ENCODE data around the gene KRT81. TPM values are rescaled to one million over a fixed set of nuclear protein-coding genes. Genes with fewer than 3 reads are reported as not detected.

KRT81 gene
- total RNA-seq, 2 donors from 2014 or later: not detected

DNA sequence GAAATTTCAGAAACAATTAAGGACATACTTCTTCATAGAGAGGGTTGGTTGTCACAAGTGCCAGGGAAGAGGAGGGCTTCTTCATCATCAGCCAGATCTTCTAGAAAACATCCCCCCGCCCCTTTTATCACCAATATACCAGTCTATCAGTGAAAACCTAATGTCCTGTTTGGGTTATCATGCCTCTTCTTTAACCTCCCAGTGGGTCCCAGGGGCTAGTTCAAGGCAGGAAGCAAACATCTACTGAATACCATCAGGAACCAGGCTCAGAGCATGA is 30.2 kb downstream of the KRT81 start:
- no peak overlapping the region for H3K4me3 Mint-ChIP-seq
- Histone ChIP-seq H3K36me3 (ENCODE audit: control insufficient read depth, insufficient read depth, low read length) (no peaks in the 10 kb centered on the region), H3K9ac (ENCODE audit: extremely low read depth, low read length, poor library complexity, severe bottlenecking) (no peak overlapping the region), H3K4me1 (ENCODE audit: control insufficient read depth, insufficient read depth, low read length) (no peaks in the 10 kb centered on the region), H3K27ac (ENCODE audit: low read depth, low read length) (no peak overlapping the region), H3K27me3 (ENCODE audit: control insufficient read depth, insufficient read depth, low read length, poor library complexity, severe bottlenecking) (peaks cover 54% of the 10 kb centered on the region), H3K4me3 (ENCODE audit: low read length) (no peak overlapping the region), H3K9me3 (ENCODE audit: control insufficient read depth, low read length) (peaks cover 44% of the 10 kb centered on the region)
- no peaks in the 10 kb centered on the region for H3K4me1 Mint-ChIP-seq
- peaks cover 59% of the 10 kb centered on the region for H3K27me3 Mint-ChIP-seq (ENCODE audit: insufficient read depth)
- no peaks in the 10 kb centered on the region for H3K36me3 Mint-ChIP-seq (ENCODE audit: low read depth)
- DNase-seq: no peak
- H3K9me3 Mint-ChIP-seq: peaks cover 38% of the 10 kb centered on the region
- TF ChIP-seq, protein P1, sequence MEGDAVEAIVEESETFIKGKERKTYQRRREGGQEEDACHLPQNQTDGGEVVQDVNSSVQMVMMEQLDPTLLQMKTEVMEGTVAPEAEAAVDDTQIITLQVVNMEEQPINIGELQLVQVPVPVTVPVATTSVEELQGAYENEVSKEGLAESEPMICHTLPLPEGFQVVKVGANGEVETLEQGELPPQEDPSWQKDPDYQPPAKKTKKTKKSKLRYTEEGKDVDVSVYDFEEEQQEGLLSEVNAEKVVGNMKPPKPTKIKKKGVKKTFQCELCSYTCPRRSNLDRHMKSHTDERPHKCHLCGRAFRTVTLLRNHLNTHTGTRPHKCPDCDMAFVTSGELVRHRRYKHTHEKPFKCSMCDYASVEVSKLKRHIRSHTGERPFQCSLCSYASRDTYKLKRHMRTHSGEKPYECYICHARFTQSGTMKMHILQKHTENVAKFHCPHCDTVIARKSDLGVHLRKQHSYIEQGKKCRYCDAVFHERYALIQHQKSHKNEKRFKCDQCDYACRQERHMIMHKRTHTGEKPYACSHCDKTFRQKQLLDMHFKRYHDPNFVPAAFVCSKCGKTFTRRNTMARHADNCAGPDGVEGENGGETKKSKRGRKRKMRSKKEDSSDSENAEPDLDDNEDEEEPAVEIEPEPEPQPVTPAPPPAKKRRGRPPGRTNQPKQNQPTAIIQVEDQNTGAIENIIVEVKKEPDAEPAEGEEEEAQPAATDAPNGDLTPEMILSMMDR (conservative IDR thresholded peaks at IDR 0.05): no peak
- no peak overlapping the region for H3K27ac Mint-ChIP-seq
- 90% methylated on average over 1 of the region's 1 CpG; no CpG with 5 or more reads in 1 of the 2 experiments for WGBS, 2 experiments (ENCODE audit: insufficient coverage in 1 of 2, insufficient read length in 1 of 2)

DNA sequence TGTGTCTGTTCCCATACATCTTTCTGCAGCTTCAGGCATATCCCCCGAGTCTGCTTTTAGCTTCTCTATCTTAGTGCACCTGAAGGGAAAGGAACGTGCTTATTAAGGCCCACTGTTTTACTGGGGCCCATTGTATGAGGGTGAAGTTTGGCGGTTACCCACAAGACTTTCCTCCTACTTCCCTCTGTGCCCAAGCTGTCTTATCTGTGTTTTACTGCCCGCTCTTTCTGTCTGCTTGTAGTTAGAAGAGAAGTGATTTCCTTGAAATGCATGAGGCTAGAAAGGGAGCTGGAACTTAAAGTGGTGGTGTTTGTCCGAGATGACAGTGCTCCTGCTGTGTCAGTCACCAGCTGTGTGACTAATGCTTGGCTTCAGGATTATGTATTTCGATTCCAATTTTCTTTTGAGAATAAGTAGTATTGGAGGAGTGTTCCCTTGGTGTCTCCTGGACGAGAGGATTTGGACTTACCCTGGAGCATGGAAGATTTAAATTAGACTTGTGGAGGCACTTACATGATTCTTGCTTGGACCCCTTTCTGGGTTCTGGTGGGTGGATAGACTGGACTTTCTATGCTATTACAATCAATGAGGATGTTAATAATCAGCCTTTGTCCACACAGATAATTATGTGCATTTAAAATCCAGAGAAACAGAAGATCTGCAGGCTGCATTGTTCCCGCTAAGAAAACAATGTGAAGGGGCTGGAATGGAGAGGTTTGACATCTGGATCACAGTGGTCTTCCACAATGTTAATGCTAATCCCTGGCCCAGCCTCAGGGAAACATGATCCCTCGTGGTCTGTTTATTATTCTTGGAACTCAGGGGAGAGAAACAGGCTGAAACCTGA is 30.8 kb downstream of the KRT81 start:
- peaks cover 60% of the 10 kb centered on the region for H3K27me3 ChIP-seq (ENCODE audit: control insufficient read depth, insufficient read depth, low read length, poor library complexity, severe bottlenecking)
- Mint-ChIP-seq H3K27me3 (ENCODE audit: insufficient read depth) (peaks cover 65% of the 10 kb centered on the region), H3K36me3 (ENCODE audit: low read depth) (no peaks in the 10 kb centered on the region), H3K9me3 (peaks cover 38% of the 10 kb centered on the region), H3K27ac (no peak overlapping the region), H3K4me3 (no peak overlapping the region), H3K4me1 (no peaks in the 10 kb centered on the region)
- no peak overlapping the region for H3K4me3 ChIP-seq (ENCODE audit: low read length)
- peaks cover 44% of the 10 kb centered on the region for H3K9me3 ChIP-seq (ENCODE audit: control insufficient read depth, low read length)
- H3K36me3 ChIP-seq (ENCODE audit: control insufficient read depth, insufficient read depth, low read length): no peaks in the 10 kb centered on the region
- DNase-seq: no peak
- TF ChIP-seq, protein P1 (conservative IDR thresholded peaks at IDR 0.05): no peak
- no peak overlapping the region for H3K27ac ChIP-seq (ENCODE audit: low read depth, low read length)
- WGBS, 2 experiments (ENCODE audit: insufficient coverage in 1 of 2, insufficient read length in 1 of 2): 80 to 83% methylated on average over 5 to 8 of the region's 9 CpGs
- H3K9ac ChIP-seq (ENCODE audit: extremely low read depth, low read length, poor library complexity, severe bottlenecking): no peak overlapping the region
- no peaks in the 10 kb centered on the region for H3K4me1 ChIP-seq (ENCODE audit: control insufficient read depth, insufficient read depth, low read length)

DNA sequence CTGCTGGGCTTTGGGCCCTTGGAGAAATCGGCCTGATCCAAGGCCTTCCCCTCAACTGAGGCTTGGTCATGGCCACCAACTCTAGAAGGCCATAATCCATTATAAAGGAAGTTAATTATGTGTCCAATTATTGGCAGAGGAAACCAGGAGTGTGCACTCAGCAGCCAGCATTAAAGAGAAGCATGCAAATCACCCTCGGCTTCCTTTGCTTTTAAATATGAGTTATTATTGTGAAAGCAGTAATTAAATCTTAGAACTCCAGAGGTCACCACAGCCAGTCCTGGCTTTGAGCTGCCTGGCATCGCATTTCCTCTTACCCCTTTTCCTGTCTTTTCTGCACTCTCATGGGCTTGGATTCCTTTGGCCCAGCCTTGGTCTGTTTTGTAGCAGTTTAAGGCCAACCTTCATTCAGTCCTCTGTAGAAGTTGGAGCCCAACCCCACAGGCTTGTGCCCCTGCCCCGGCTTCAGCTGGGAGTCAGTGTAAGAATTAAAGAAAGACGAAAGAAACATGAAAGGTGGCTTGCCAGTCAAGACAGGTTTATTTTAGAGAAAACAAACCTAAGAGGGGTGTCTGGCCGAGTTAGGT is 31.6 kb downstream of the KRT81 start:
- H3K9me3 Mint-ChIP-seq: peaks cover 38% of the 10 kb centered on the region
- H3K4me3 Mint-ChIP-seq: no peak overlapping the region
- 92 to 100% methylated on average over 2 to 6 of the region's 6 CpGs for WGBS, 2 experiments (ENCODE audit: insufficient coverage in 1 of 2, insufficient read length in 1 of 2)
- Histone ChIP-seq H3K9me3 (ENCODE audit: control insufficient read depth, low read length) (peaks cover 44% of the 10 kb centered on the region), H3K27ac (ENCODE audit: low read depth, low read length) (no peak overlapping the region), H3K36me3 (ENCODE audit: control insufficient read depth, insufficient read depth, low read length) (no peaks in the 10 kb centered on the region), H3K4me3 (ENCODE audit: low read length) (no peak overlapping the region), H3K9ac (ENCODE audit: extremely low read depth, low read length, poor library complexity, severe bottlenecking) (no peak overlapping the region), H3K27me3 (ENCODE audit: control insufficient read depth, insufficient read depth, low read length, poor library complexity, severe bottlenecking) (peaks cover 68% of the 10 kb centered on the region), H3K4me1 (ENCODE audit: control insufficient read depth, insufficient read depth, low read length) (no peaks in the 10 kb centered on the region)
- H3K27ac Mint-ChIP-seq: no peak overlapping the region
- DNase-seq: no peak
- TF ChIP-seq, protein P1 (conservative IDR thresholded peaks at IDR 0.05): no peak
- H3K4me1 Mint-ChIP-seq: no peaks in the 10 kb centered on the region
- peaks cover 71% of the 10 kb centered on the region for H3K27me3 Mint-ChIP-seq (ENCODE audit: insufficient read depth)
- H3K36me3 Mint-ChIP-seq (ENCODE audit: low read depth): no peaks in the 10 kb centered on the region
